T47D (cell line): ENCODE data around the gene CXCL9.
"Not testable (repeated sequence)": the region's sequence is repeated elsewhere in the genome, so short reads cannot be mapped to it uniquely, and the experiment has no call there.

Source experiments
- DNase-seq, 2 experiments: peaks; one replicate each; pipeline versions ENCODE4 v3.0.0 to v3.0.0-alpha.2; 2011 to 2012; ENCODE audit warnings: low read depth in 1 of 2, low spot score in 1 of 2
- JUND ChIP-seq: IDR thresholded peaks from 2 replicates; pipeline ENCODE4 v1.6.1; 2012; ENCODE audit warnings: low read depth
- in situ Hi-C: cut with HindIII; loops from 2 replicates; pipeline ENCODE4 v1.10.0; 2016; ENCODE audit warnings: low sequenced_read_pairs, low pct_unique_long_range_greater_than_20kb

Gene CXCL9

DNA sequence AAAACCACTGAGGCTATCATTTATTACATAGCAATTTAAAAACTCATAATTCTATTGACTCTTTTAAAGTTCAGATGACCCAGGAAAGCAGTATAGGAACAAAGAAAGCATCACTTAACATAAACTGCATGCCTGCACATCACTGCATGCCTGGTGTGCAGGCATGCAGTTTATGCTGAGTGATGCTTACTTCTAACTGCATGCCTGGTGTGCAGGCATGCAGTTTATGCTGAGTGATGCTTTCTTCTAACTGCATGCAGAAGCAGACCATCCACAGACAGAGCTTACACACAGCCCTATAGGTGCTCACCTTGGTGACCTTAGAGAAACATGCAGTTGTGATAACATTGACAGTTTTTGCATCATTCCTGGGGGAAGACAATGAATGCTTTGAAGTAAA lies 33.5 kb downstream of the CXCL9 start:
- DNase-seq: no peak
- TF ChIP-seq JUND: no peak
- in situ Hi-C loops: no loop called here

GRCh38 chr4:75968084-75968483 lies 39.2 kb downstream of the CXCL9 start:
- TF ChIP-seq JUND: no peak
- no peak for DNase-seq
- in situ Hi-C loops: no loop called here

DNA sequence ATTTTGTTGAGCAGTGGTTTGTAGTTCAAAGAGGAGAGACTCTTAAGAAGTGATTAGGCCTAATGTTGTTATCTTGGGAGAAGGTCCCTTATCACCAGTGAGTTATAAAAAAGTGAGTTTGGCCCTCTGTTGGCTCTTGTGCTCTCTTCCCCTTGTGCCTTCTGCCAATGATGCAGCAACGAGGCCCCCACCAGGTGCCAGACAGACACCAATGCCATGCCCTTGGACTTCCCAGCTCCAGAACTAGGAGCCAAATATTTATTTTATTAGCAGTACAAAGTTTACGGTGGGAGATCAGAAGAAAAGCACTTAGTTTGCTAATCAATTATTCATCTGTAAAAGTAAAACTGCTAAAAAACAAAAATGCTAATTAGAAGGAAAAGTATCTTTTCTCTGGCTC lies 43.8 kb downstream of the CXCL9 start:
- in situ Hi-C loops: no loop called here
- no peak for TF ChIP-seq JUND

DNA sequence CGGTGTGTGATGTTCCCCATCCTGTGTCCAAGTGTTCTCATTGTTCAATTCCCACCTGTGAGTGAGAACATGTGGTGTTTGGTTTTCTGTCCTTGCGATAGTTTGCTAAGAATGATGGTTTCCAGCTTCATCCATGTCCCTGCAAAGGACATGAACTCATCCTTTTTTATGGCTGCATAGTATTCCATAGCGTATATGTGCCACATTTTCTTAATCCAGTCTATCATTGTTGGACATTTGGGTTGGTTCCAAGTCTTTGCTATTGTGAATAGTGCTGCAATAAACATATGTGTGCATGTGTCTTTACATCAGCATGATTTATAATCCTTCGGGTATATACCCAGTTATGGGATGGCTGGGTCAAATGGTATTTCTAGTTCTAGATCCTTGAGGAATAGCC lies 45.2 kb downstream of the CXCL9 start:
- in situ Hi-C loops, DNase-seq: not testable (repeated sequence)

More for the DNA sequence above, 43.8 kb downstream of the CXCL9 start:
- no peak for DNase-seq

DNA sequence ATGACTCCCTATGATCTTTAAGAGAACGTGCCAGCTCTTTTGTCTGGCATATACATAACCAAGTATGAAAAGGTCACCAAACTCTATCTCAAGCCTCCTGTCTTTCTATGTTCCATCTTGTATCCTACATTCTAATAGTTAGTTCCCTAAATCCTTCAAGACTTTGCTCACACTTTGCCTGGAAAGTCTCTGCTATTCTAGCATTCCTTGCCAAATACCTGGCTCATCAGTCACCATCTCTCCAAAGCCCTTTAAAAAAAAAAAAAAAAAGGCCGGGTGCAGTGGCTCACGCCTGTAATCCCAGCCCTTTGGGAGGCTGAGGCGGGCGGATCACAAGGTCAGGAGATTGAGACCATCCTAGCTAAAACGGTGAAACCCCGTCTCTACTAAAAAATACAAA lies 48.8 kb downstream of the CXCL9 start:
- in situ Hi-C loops, DNase-seq: not testable (repeated sequence)

DNA sequence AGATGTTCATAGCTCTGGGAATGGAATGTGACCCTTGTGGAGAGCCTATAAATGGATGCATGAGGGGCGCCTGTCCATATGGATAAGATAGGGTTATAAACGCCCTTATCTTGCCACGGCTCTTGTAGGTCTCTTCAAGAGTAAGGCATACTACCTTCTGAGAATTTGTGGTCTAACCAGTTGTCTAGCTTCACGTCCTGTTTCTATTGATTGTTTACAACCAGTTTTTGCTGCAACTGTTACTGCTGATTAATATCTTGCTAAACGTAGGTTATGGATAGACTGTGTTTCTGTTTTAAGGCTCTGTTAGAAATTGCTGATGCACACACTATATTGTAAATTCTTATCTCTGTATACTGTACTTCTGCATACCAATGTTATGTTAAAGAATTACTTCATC lies 52.5 kb downstream of the CXCL9 start:
- DNase-seq, in situ Hi-C loops: not testable (repeated sequence)

GRCh38 chr4:75953509-75953908 lies 53.8 kb downstream of the CXCL9 start:
- TF ChIP-seq JUND: no peak
- in situ Hi-C loops: no loop called here
- DNase-seq: no peak
